HPDE6-E6E7 (cell line): ENCODE measurements around the gene PPT1.
"Not testable (repeated sequence)": the region's sequence is repeated elsewhere in the genome, so short reads cannot be mapped to it uniquely, and the experiment has no call there.

Experiments
- DNase-seq: peaks from one replicate; pipeline ENCODE4 v3.0.0; 2011; ENCODE audit warnings: missing footprints; ENCODE audit errors: extremely low spot score

PPT1 gene

GRCh38 chr1:40057310-40058030 lies 39.6 kb downstream of the PPT1 start:
- no peak for DNase-seq

GRCh38 chr1:40056519-40057309 lies 40.3 kb downstream of the PPT1 start:
- no peak for DNase-seq

- DNase-seq: no peak
These were observed 43.7 kb downstream of the PPT1 start for GRCh38 chr1:40053138-40053887.

GRCh38 chr1:40050863-40051262 lies 46.2 kb downstream of the PPT1 start:
- DNase-seq: no peak

- no peak for DNase-seq
These were observed 47.3 kb downstream of the PPT1 start for GRCh38 chr1:40049725-40050124.

- no peak for DNase-seq
These were observed 49.3 kb downstream of the PPT1 start for GRCh38 chr1:40047769-40048168.

- DNase-seq: no peak
These were observed 49.8 kb downstream of the PPT1 start for GRCh38 chr1:40047276-40047675.

- DNase-seq: no peak
These were observed 51.3 kb downstream of the PPT1 start for GRCh38 chr1:40045766-40046165.

GRCh38 chr1:40045182-40045581 lies 51.9 kb downstream of the PPT1 start:
- no peak for DNase-seq

GRCh38 chr1:40044110-40044509 lies 52.9 kb downstream of the PPT1 start:
- DNase-seq: no peak

- DNase-seq: no peak
These were observed 54.7 kb downstream of the PPT1 start for GRCh38 chr1:40042341-40042740.

GRCh38 chr1:40041466-40041838 lies 55.6 kb downstream of the PPT1 start:
- DNase-seq: no peak

GRCh38 chr1:40040511-40041465 lies 56.3 kb downstream of the PPT1 start, which contains the start of gene CAP1:
CAP1 (plus strand) TSS chr1:40040729; CDS start chr1:40059347, 18,618 bp downstream.
- peak; percentile 94 for DNase-seq

GRCh38 chr1:40039757-40040510 lies 57.1 kb downstream of the PPT1 start:
- peak; percentile 84 for DNase-seq

- DNase-seq: no peak
These were observed 57.8 kb downstream of the PPT1 start for GRCh38 chr1:40039245-40039756.

GRCh38 chr1:40038697-40039096 lies 58.4 kb downstream of the PPT1 start:
- no peak for DNase-seq

- DNase-seq: not testable (repeated sequence)
These were observed 59.8 kb downstream of the PPT1 start for GRCh38 chr1:40037254-40037653.

- DNase-seq: no peak
These were observed 60.5 kb downstream of the PPT1 start for GRCh38 chr1:40036574-40036973.

- no peak for DNase-seq
These were observed 62.2 kb downstream of the PPT1 start for GRCh38 chr1:40034869-40035268.

GRCh38 chr1:40032240-40032891 lies 64.7 kb downstream of the PPT1 start:
- DNase-seq: peak; percentile 43
